HepG2 (cell line): ENCODE measurements around the gene ALG8. TPM values are rescaled to one million over a fixed set of nuclear protein-coding genes. Genes with fewer than 3 reads are reported as not detected.

Experiments used
- CREB3 ChIP-seq: sonication (generic); formaldehyde crosslinking; IDR thresholded peaks from 2 replicates; pipeline ENCODE4 v1.5.0; 2020; ENCODE audit warnings: missing genetic modification reagents
- DBP ChIP-seq: sonication (generic); formaldehyde crosslinking; IDR thresholded peaks from 2 replicates; pipeline ENCODE4 v1.4.0; 2020; ENCODE audit warnings: missing genetic modification reagents; ENCODE audit errors: not compliant biosample characterization
- ERF ChIP-seq: IDR thresholded peaks from 2 replicates; pipeline ENCODE4 v1.6.1; 2018; ENCODE audit warnings: missing biosample characterization, missing genetic modification reagents
- EZH2 ChIP-seq: conservative IDR thresholded peaks from 2 replicates; pipeline ENCODE4 v1.6.1; 2012; ENCODE audit warnings: mild to moderate bottlenecking, low read depth, low read length, moderate library complexity
- HNRNPUL1 ChIP-seq: fragments of 200-400 bp; formaldehyde crosslinking; IDR thresholded peaks from 2 replicates; pipeline ENCODE4 v1.6.1; 2017; ENCODE audit warnings: low read depth, mild to moderate bottlenecking, low read length, moderate library complexity
- HOXD1 ChIP-seq: sonication (generic); formaldehyde crosslinking; IDR thresholded peaks from 2 replicates; pipeline ENCODE4 v1.5.0; 2020; ENCODE audit warnings: missing genetic modification reagents
- MAFG ChIP-seq: sonication (generic); formaldehyde crosslinking; IDR thresholded peaks from 2 replicates; pipeline ENCODE4 v1.5.1; 2020; ENCODE audit warnings: mild to moderate bottlenecking, missing genetic modification reagents
- MLX ChIP-seq: IDR thresholded peaks from 2 replicates; pipeline ENCODE4 v1.6.1; 2016
- MXD3 ChIP-seq: IDR thresholded peaks from 2 replicates; pipeline ENCODE4 v1.6.1; 2016; ENCODE audit warnings: mild to moderate bottlenecking, missing biosample characterization, missing genetic modification reagents
- NCOA1 ChIP-seq: sonication (generic); formaldehyde crosslinking; IDR thresholded peaks from 2 replicates; pipeline ENCODE4 v1.9.0; 2021; ENCODE audit warnings: missing genetic modification reagents
- NCOA2 ChIP-seq: sonication (generic); formaldehyde crosslinking; IDR thresholded peaks from 2 replicates; pipeline ENCODE4 v1.8.0; 2022; ENCODE audit warnings: inconsistent platforms
- NFIC ChIP-seq: IDR thresholded peaks from 2 replicates; pipeline ENCODE4 v1.6.1; 2012; ENCODE audit warnings: mild to moderate bottlenecking, low read length, inconsistent platforms
- RFX3 ChIP-seq: IDR thresholded peaks from 2 replicates; pipeline ENCODE4 v1.6.1; 2016; ENCODE audit warnings: missing biosample characterization, missing genetic modification reagents
- SIN3A ChIP-seq: IDR thresholded peaks from 2 replicates; pipeline ENCODE4 v1.6.1; 2011; ENCODE audit warnings: low read depth, mild to moderate bottlenecking, control low read depth, low read length, borderline replicate concordance
- SMAD1 ChIP-seq: sonication (generic); formaldehyde crosslinking; IDR thresholded peaks from 2 replicates; pipeline ENCODE4 v1.4.0; 2020; ENCODE audit warnings: missing genetic modification reagents, low read depth, mild to moderate bottlenecking, borderline replicate concordance
- SMC3 ChIP-seq: IDR thresholded peaks from 2 replicates; pipeline ENCODE4 v1.6.1; 2011; ENCODE audit warnings: low read length, improper control_type of control experiment
- SRSF4 ChIP-seq: fragments of 200-400 bp; formaldehyde crosslinking; IDR thresholded peaks from one replicate; pipeline ENCODE4 v1.6.1; 2018; ENCODE audit warnings: mild to moderate bottlenecking, low read depth, low read length, moderate library complexity; ENCODE audit not compliant: poor library complexity, severe bottlenecking
- STAG1 ChIP-seq: sonication (generic); formaldehyde crosslinking; IDR thresholded peaks from 2 replicates; pipeline ENCODE4 v1.4.0; 2020; ENCODE audit warnings: missing genetic modification reagents
- TCF7L2 ChIP-seq: IDR thresholded peaks from 2 replicates; pipeline ENCODE4 v1.6.1; 2011; ENCODE audit warnings: mild to moderate bottlenecking, low read depth, low read length, moderate library complexity
- YEATS4 ChIP-seq: sonication (generic); formaldehyde crosslinking; IDR thresholded peaks from 2 replicates; pipeline ENCODE4 v1.4.0; 2020; ENCODE audit warnings: missing genetic modification reagents, borderline replicate concordance
- ZBTB26 ChIP-seq: IDR thresholded peaks from 2 replicates; pipeline ENCODE4 v1.6.1; 2016; ENCODE audit warnings: missing compliant biosample characterization, missing genetic modification reagents, borderline replicate concordance
- ZNF207 ChIP-seq: fragments of 450-650 bp; IDR thresholded peaks from 2 replicates; pipeline ENCODE4 v1.6.1; 2016; ENCODE audit warnings: antibody characterized with exemption, borderline replicate concordance
- ZNF264 ChIP-seq: sonication (generic); formaldehyde crosslinking; IDR thresholded peaks from 2 replicates; pipeline ENCODE4 v1.4.0; 2020; ENCODE audit warnings: missing genetic modification reagents
- ZNF343 ChIP-seq: sonication (generic); formaldehyde crosslinking; IDR thresholded peaks from 2 replicates; pipeline ENCODE4 v1.4.0; 2020; ENCODE audit warnings: mild to moderate bottlenecking, missing genetic modification reagents
- ZNF546 ChIP-seq: sonication (generic); formaldehyde crosslinking; conservative IDR thresholded peaks from 2 replicates; pipeline ENCODE4 v1.8.1; 2023; ENCODE audit warnings: mild to moderate bottlenecking, missing genetic modification reagents
- ZNF580 ChIP-seq: IDR thresholded peaks from 2 replicates; pipeline ENCODE4 v1.6.1; 2016; ENCODE audit warnings: low read depth, borderline replicate concordance
- ZNF589 ChIP-seq: sonication (generic); formaldehyde crosslinking; conservative IDR thresholded peaks from 2 replicates; pipeline ENCODE4 v1.8.0; 2022; ENCODE audit warnings: mild to moderate bottlenecking, moderate library complexity, missing genetic modification reagents
- ZSCAN30 ChIP-seq: sonication (generic); formaldehyde crosslinking; IDR thresholded peaks from 2 replicates; pipeline ENCODE4 v1.5.0; 2020; ENCODE audit warnings: mild to moderate bottlenecking, missing genetic modification reagents
- polyA plus RNA-seq, 8 experiments: library from polyadenylated mRNA; depleted of rRNA in 3 of 8; stranded (reverse) in 7 of 8; unstranded in 1 of 8; fragments of >200 nt; fragmentation: Illumina TruSeq in 4 of 8; extraction: Trizol in 4 of 8; gene quantifications; 2 replicates each; pipeline versions ENCODE4 v1.2.1 to v1.2.3, GENCODE V29; 2011 to 2016; ENCODE audit warnings: low read depth in 4 of 8, missing spikeins in 1 of 8, mixed read lengths in 1 of 8; ENCODE audit not compliant: insufficient read depth in 1 of 8
- total RNA-seq, 5 experiments: library from RNA; depleted of rRNA; stranded (reverse); fragments of >200 nt; fragmentation: Illumina TruSeq; extraction: Trizol; gene quantifications; 2 replicates each; pipeline ENCODE4 v1.2.3, GENCODE V29; 2016; ENCODE audit warnings: low read depth in 1 of 5

Gene ALG8
- total and polyA plus RNA-seq, 2 of the 13 experiments (the other 11 are each of a cell fraction or from before 2014, with no cell fraction given) = 75.8 to 88.0 TPM

- TF ChIP-seq DBP (CRISPR knock-in tag) (no peak), CREB3 (CRISPR knock-in tag) (no peak), MAFG (no peak), STAG1 (CRISPR knock-in tag) (0 out of 2 replicates have a peak, but pooled peaks have one; percentile 8), ZBTB26 (CRISPR knock-in tag) (no peak), ZSCAN30 (CRISPR knock-in tag) (0 out of 2 replicates have a peak, but pooled peaks have one; percentile 51), NFIC (no peak), SIN3A (no peak), EZH2 (no peak), HNRNPUL1 (no peak), SMC3 (no peak), YEATS4 (CRISPR knock-in tag) (no peak), MXD3 (CRISPR knock-in tag) (no peak), ZNF207 (no peak), HOXD1 (CRISPR knock-in tag) (no peak), MLX (CRISPR knock-in tag) (no peak), NCOA2 (CRISPR knock-in tag) (0 out of 2 replicates have a peak, but pooled peaks have one; percentile 8), ZNF343 (CRISPR knock-in tag) (no peak), SMAD1 (CRISPR knock-in tag) (no peak), RFX3 (CRISPR knock-in tag) (no peak), SRSF4 (no peak), TCF7L2 (no peak), ZNF546 (CRISPR knock-in tag) (no peak), ERF (CRISPR knock-in tag) (no peak), ZNF264 (CRISPR knock-in tag) (no peak), ZNF589 (CRISPR knock-in tag) (no peak), ZNF580 (CRISPR knock-in tag) (0 out of 2 replicates have a peak, but pooled peaks have one; percentile 1), NCOA1 (CRISPR knock-in tag) (no peak)
These were observed 568 bp downstream of the ALG8 start (continued) for GRCh38 chr11:78138694-78139421.
